ENCODE measurements around the gene NOX4. TPM values are rescaled to one million over a fixed set of nuclear protein-coding genes. Genes with fewer than 3 reads are reported as not detected.
"Not testable (repeated sequence)": the region's sequence is repeated elsewhere in the genome, so short reads cannot be mapped to it uniquely, and the experiment has no call there.

Gene NOX4
- total and polyA plus RNA-seq, 4 experiments from 2014 or later: not detected

DNA sequence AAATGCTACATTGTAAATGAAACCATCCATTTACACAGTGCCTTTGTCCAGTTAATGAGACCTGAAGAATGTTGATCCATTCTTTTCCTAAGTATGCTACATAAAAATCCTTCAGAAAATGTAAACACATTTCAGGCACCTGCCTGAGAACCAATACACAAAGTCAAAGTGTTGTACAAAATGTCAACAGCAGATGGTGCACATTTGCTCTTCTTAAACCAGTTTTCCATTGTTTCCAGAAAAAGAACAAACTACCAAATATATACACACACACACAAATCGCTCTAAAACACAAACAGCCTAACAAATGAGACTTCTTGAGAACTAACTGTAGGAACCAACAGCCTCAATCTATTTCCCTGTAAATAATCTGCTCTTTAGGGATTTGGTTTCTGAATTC is 157.5 kb downstream of the NOX4 start:
- intact Hi-C loops (cut with micrococcal nuclease); H3K36me3 ChIP-seq (ENCODE audit: insufficient read depth, low read length); CTCF ChIA-PET (ENCODE audit: partially characterized antibody); H3K4me1 Mint-ChIP-seq; POLR2A ChIA-PET (ENCODE audit: partially characterized antibody); H3K4me3 ChIP-seq (ENCODE audit: low read length in 2 of 2); H3K4me1 ChIP-seq (ENCODE audit: insufficient read depth, low read length); H3K27ac Mint-ChIP-seq; H3K4me3 Mint-ChIP-seq; H3K9me3 Mint-ChIP-seq; H3K27ac ChIP-seq (ENCODE audit: low read depth, low read length); H3K36me3 Mint-ChIP-seq; H3K27me3 Mint-ChIP-seq; H3K27me3 ChIP-seq (ENCODE audit: insufficient read depth, low read length); H3K9me3 ChIP-seq (ENCODE audit: control insufficient read depth in 1 of 2, low read length in 2 of 2); DNase-seq: not testable (repeated sequence)

DNA sequence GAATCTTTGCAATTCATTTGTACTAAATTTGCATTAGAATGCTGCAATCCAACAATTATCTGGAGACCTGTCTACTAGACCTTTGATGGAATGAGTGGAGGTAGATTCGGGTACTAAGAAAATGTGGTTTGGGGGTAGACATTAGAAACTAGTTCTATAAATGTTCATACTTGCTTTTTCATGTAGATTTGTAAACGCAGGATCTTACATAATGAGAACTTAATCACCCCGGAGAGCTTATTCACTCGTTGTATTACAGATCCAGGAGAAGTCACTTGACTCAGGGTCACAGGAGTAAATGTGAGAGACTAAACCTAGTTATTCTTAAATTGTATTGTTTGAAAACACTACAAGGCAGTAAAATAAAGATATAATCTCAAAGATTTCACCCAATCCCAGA is 159.2 kb downstream of the NOX4 start:
- CTCF ChIA-PET (ENCODE audit: partially characterized antibody): not testable (repeated sequence)

DNA sequence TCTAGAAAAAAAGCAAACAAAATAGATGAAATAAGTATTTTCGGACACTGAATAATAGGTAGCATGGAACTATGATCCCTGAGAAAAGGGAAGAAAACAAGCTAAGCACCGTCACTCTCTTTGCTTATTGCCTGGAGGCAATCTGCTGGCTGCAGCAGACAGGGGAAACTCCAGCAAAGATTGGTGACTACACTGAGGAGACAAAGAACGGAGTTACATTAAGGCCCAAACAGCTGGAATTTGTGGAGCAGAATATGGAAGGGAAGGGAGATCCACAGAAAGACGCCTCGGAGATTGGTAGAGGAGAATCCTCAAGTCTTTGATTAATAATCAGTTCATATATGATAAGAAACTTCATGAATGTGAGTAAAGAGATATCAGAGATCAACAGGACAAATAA is 163.3 kb downstream of the NOX4 start:
- POLR2A ChIA-PET (ENCODE audit: partially characterized antibody): no interaction called here
- H3K27me3 ChIP-seq (ENCODE audit: insufficient read depth, low read length): no peaks in the 10 kb centered on the region
- no peak overlapping the region for H3K27ac Mint-ChIP-seq
- no peaks in the 10 kb centered on the region for H3K36me3 ChIP-seq (ENCODE audit: insufficient read depth, low read length)
- H3K9me3 Mint-ChIP-seq: no peaks in the 10 kb centered on the region
- DNase-seq: no peak
- no peak overlapping the region for H3K27ac ChIP-seq (ENCODE audit: low read depth, low read length)
- H3K4me1 Mint-ChIP-seq: no peaks in the 10 kb centered on the region
- H3K27me3 Mint-ChIP-seq: no peaks in the 10 kb centered on the region
- no peaks in the 10 kb centered on the region for H3K9me3 ChIP-seq (ENCODE audit: control insufficient read depth in 1 of 2, low read length in 2 of 2)
- H3K4me3 Mint-ChIP-seq: no peak overlapping the region
- no peak overlapping the region for H3K4me3 ChIP-seq (ENCODE audit: low read length in 2 of 2)
- CTCF ChIA-PET (ENCODE audit: partially characterized antibody): no interaction called here
- H3K4me1 ChIP-seq (ENCODE audit: insufficient read depth, low read length): no peaks in the 10 kb centered on the region
- H3K36me3 Mint-ChIP-seq: no peaks in the 10 kb centered on the region
- intact Hi-C loops (cut with micrococcal nuclease): no loop called here

More for the DNA sequence above, 159.2 kb downstream of the NOX4 start:
- DNase-seq; H3K4me3 Mint-ChIP-seq; POLR2A ChIA-PET (ENCODE audit: partially characterized antibody); H3K36me3 Mint-ChIP-seq; intact Hi-C loops (cut with micrococcal nuclease); H3K27ac ChIP-seq (ENCODE audit: low read depth, low read length); H3K4me3 ChIP-seq (ENCODE audit: low read length in 2 of 2); H3K27me3 Mint-ChIP-seq; H3K4me1 ChIP-seq (ENCODE audit: insufficient read depth, low read length); H3K36me3 ChIP-seq (ENCODE audit: insufficient read depth, low read length); H3K9me3 Mint-ChIP-seq; H3K4me1 Mint-ChIP-seq; H3K9me3 ChIP-seq (ENCODE audit: control insufficient read depth in 1 of 2, low read length in 2 of 2); H3K27me3 ChIP-seq (ENCODE audit: insufficient read depth, low read length): not testable (repeated sequence)
- H3K27ac Mint-ChIP-seq: peak overlapping the region in 1 of 7 donors; percentile 22

DNA sequence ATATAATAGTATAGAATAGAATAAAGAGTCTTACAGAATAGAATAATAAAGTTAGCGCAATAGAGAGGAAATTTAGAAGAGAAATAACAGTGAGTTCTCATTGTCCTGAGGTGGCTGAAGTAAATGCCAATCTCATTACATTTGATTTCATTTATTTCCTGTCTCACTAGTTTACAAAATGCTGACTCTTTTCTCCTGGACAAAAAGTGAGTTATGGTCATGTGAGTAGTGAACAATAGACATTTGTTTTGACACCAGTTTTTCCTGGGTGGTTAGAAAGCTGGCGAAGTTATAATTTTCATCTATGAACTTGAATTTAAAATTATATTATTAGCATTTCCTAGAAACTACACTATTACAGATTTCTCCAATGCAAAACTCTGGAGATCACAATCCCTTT is 169.8 kb downstream of the NOX4 start:
- POLR2A ChIA-PET (ENCODE audit: partially characterized antibody): no interaction called here
- no peak for DNase-seq
- Histone ChIP-seq H3K4me1 (ENCODE audit: insufficient read depth, low read length) (no peaks in the 10 kb centered on the region), H3K4me3 (ENCODE audit: low read length in 2 of 2) (no peak overlapping the region), H3K36me3 (ENCODE audit: insufficient read depth, low read length) (no peaks in the 10 kb centered on the region), H3K9me3 (ENCODE audit: control insufficient read depth in 1 of 2, low read length in 2 of 2) (no peaks in the 10 kb centered on the region), H3K27ac (ENCODE audit: low read depth, low read length) (no peak overlapping the region), H3K27me3 (ENCODE audit: insufficient read depth, low read length) (no peaks in the 10 kb centered on the region)
- H3K4me3 Mint-ChIP-seq: no peak overlapping the region
- no peaks in the 10 kb centered on the region for H3K36me3 Mint-ChIP-seq
- H3K27me3 Mint-ChIP-seq: no peaks in the 10 kb centered on the region
- intact Hi-C loops (cut with micrococcal nuclease): no loop called here
- no peak overlapping the region for H3K27ac Mint-ChIP-seq
- CTCF ChIA-PET (ENCODE audit: partially characterized antibody): no interaction called here
- peaks cover 0 to 7% (median 3%) of the 10 kb centered on the region in 8 donors for H3K9me3 Mint-ChIP-seq
- H3K4me1 Mint-ChIP-seq: no peaks in the 10 kb centered on the region

DNA sequence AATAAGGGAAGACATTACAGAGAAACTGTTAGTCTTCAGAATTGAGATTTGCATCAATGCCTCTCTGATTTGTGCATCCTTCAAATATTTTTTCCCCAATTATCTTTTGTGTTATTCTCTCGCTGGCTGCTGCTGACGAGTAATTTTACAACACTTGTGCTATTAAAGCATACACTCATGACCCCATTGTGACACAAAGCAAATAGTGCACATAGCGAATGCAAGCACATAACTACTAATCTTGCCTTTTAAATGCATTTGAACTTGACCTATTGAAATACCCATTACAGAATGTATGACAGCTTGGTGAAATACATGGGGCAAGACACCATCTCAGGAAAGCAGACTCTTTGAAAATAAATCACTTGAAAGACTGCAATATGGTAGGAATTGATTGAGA is 180.6 kb downstream of the NOX4 start:
- H3K27me3 Mint-ChIP-seq; POLR2A ChIA-PET (ENCODE audit: partially characterized antibody); H3K9me3 Mint-ChIP-seq; H3K4me1 ChIP-seq (ENCODE audit: insufficient read depth, low read length); H3K4me3 Mint-ChIP-seq; H3K27me3 ChIP-seq (ENCODE audit: insufficient read depth, low read length); H3K36me3 ChIP-seq (ENCODE audit: insufficient read depth, low read length); H3K36me3 Mint-ChIP-seq; H3K27ac ChIP-seq (ENCODE audit: low read depth, low read length); intact Hi-C loops (cut with micrococcal nuclease); CTCF ChIA-PET (ENCODE audit: partially characterized antibody); H3K4me1 Mint-ChIP-seq; DNase-seq; H3K4me3 ChIP-seq (ENCODE audit: low read length in 2 of 2); H3K27ac Mint-ChIP-seq; H3K9me3 ChIP-seq (ENCODE audit: control insufficient read depth in 1 of 2, low read length in 2 of 2): not testable (repeated sequence)

DNA sequence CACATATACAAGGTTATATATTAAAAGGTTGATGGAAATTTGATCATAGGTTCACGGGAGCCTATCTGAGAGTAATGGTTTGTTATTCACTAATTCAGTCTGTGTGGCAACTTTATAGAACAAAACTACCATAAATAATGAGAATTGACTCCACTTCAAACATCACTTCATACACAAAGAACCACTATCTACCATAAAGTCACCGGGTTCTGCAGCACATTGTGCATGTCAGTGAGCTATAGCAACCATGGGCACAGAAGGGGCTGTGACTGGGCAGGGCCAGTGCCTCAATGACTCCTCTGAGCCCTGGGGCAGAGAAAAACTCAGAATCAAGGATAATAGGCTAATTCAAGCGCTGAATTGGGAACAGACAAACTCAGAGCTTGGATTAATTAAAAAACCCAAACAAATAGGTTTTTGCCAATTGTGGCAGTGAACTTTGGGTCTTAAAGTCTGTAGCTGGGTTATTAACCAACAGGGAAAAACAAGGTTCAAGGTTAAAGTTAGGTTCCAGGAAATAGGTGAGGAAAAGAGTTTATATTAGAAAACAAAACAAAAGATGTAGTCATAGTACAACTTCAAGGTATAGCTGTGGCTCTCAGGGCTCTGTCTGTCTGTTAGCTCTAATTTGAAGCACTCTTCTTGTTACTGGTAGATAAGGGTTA is 181.7 kb downstream of the NOX4 start:
- DNase-seq; CTCF ChIA-PET (ENCODE audit: partially characterized antibody); H3K4me1 ChIP-seq (ENCODE audit: insufficient read depth, low read length); H3K9me3 ChIP-seq (ENCODE audit: control insufficient read depth in 1 of 2, low read length in 2 of 2); intact Hi-C loops (cut with micrococcal nuclease); H3K36me3 ChIP-seq (ENCODE audit: insufficient read depth, low read length); H3K27ac ChIP-seq (ENCODE audit: low read depth, low read length); H3K27ac Mint-ChIP-seq; H3K4me3 Mint-ChIP-seq; H3K4me1 Mint-ChIP-seq; H3K36me3 Mint-ChIP-seq; H3K9me3 Mint-ChIP-seq; H3K27me3 Mint-ChIP-seq; POLR2A ChIA-PET (ENCODE audit: partially characterized antibody); H3K4me3 ChIP-seq (ENCODE audit: low read length in 2 of 2); H3K27me3 ChIP-seq (ENCODE audit: insufficient read depth, low read length): not testable (repeated sequence)

DNA sequence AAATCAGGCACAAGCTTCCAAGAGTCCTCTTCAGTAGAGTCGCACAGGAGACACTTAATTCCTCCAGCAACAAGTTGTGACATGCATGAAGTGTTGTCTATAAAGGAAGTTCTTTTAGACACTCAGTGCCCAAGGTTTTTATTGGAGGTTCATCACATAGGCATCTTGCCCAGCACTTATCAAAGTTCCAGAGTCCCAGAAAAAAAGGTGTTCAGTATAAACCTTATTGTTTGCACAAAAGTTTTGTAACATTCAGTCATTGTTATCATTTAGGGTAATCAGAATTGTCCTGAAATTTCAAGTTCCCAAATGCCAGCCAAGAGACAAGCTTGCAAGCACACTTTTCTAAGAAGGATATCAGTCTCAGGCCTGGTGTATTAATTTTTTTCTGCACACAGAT is 182.9 kb downstream of the NOX4 start:
- H3K27ac Mint-ChIP-seq; POLR2A ChIA-PET (ENCODE audit: partially characterized antibody); H3K4me3 Mint-ChIP-seq: not testable (repeated sequence)

DNA sequence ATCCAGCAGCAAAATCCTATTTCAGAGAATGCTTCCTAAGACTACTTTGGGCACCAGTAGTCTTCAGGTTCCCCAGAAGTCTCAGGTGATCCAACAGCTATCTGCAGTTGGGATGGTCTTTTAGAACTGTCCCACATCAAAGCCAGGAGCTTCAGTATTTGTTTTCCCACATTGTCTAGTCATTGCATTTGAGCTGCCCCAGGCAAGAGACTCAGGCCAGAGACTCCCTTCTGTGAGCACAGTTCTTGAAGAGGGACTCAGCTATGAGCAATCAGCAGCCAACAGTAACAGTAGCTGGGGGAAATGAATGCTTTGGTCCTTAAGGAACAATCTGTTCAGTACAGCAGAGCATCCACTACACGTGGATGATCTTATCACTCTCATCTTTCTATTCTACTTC is 188.1 kb downstream of the NOX4 start:
- H3K36me3 ChIP-seq (ENCODE audit: insufficient read depth, low read length); H3K4me1 ChIP-seq (ENCODE audit: insufficient read depth, low read length); H3K27ac ChIP-seq (ENCODE audit: low read depth, low read length); H3K4me1 Mint-ChIP-seq; CTCF ChIA-PET (ENCODE audit: partially characterized antibody); H3K9me3 Mint-ChIP-seq; H3K4me3 ChIP-seq (ENCODE audit: low read length in 2 of 2); POLR2A ChIA-PET (ENCODE audit: partially characterized antibody); H3K27ac Mint-ChIP-seq; H3K27me3 Mint-ChIP-seq; H3K9me3 ChIP-seq (ENCODE audit: control insufficient read depth in 1 of 2, low read length in 2 of 2); intact Hi-C loops (cut with micrococcal nuclease); H3K36me3 Mint-ChIP-seq; DNase-seq; H3K27me3 ChIP-seq (ENCODE audit: insufficient read depth, low read length); H3K4me3 Mint-ChIP-seq: not testable (repeated sequence)

More for the DNA sequence above, 182.9 kb downstream of the NOX4 start:
- H3K4me3 ChIP-seq (ENCODE audit: low read length in 2 of 2); H3K9me3 ChIP-seq (ENCODE audit: control insufficient read depth in 1 of 2, low read length in 2 of 2); H3K4me1 ChIP-seq (ENCODE audit: insufficient read depth, low read length); H3K27ac ChIP-seq (ENCODE audit: low read depth, low read length); H3K27me3 ChIP-seq (ENCODE audit: insufficient read depth, low read length); H3K4me1 Mint-ChIP-seq; DNase-seq; CTCF ChIA-PET (ENCODE audit: partially characterized antibody); H3K9me3 Mint-ChIP-seq; H3K27me3 Mint-ChIP-seq; H3K36me3 Mint-ChIP-seq; H3K36me3 ChIP-seq (ENCODE audit: insufficient read depth, low read length); intact Hi-C loops (cut with micrococcal nuclease): not testable (repeated sequence)

Measured in CD4-positive, alpha-beta memory T cell (primary cell).